HG03095 (cell line): Measurements from ENCODE around the gene CRISPLD2.

Source experiments
- ATAC-seq: cut with Tn5 transposase; IDR thresholded peaks from one replicate; pipeline ENCODE4 v1.9.1; 2021; ENCODE audit warnings: moderate library complexity; ENCODE audit not compliant: unreplicated experiment

Gene CRISPLD2

DNA sequence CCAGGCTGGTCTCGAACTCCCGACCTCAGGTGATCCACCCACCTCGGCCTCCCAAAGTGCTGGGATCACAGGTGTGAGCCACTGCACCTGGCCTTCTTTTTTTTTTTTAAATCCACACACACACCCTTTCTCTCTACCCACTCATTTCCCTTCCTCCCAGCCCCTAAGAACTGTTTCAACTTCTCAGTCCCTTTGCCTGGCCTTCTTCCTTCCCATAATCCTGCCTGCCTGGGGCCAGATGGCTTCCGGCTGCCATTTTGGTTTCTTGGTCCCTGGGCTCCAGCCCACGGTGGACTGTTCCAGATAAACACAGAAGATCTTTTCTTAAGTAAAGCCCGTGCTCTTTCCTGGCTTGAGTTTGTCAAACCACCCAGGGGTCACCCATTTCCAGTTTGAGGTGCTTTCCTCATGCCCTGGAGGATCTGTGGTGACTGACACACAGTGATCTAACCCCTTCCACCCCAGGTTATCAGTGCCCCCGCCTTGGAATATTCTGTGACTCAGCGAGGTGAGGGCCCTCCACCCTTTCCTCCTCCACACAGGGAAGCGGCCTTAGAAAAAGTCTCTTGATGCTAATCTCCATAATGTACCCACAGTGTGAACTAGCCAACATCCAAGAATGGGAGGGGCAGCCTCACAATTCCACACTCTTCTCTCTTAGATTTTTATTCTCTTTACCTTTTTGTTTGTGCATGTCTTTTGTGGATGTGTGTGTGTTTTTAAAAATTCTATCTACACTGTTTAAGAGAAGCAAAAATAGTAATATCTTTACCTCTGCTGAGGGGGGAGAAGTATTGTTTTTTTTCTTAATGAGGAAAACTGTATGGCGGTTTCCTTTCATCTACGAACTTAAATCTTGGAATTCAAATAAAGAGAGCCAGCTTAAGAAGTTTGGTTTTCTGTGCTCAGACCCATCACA lies 60.0 kb downstream of the CRISPLD2 start:
- no peak for ATAC-seq

DNA sequence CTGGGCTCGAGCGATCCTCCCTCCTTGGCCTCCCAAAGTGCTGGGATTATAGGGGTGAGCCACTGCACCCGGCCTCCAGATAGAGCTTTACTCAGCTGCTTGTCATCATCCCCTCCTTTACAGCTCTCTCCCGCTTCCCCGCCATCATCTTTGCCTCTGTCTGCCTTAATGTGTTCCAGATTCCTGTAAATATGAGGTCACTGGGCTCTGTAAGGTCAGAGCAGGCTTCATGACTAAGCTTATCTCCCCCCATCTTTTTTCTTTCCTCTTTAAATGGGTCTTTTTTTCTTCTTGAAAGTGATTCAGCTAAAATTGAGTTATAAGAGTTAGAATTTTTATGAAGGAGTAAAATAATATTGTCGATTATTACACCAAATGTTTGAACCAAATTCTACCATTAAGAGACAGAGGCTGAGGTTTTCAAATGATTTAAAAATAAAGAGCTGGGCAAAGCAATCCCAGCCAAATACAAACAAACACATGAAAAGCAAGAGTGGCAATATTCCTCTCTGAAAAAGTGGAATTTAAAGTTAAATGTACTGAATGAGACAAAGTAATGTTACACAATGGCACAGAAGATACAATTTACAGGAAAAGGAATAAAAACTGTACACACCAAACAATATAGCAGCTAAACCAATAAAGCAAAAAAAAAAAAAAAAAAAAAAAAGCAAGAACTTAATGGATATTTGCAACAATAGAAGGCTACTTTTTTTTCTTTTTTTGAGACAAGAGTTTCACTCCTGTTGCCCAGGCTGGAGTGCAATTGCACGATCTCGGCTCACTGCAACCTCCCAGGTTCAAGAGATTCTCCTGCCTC lies 62.1 kb downstream of the CRISPLD2 start:
- ATAC-seq, result no peak

DNA sequence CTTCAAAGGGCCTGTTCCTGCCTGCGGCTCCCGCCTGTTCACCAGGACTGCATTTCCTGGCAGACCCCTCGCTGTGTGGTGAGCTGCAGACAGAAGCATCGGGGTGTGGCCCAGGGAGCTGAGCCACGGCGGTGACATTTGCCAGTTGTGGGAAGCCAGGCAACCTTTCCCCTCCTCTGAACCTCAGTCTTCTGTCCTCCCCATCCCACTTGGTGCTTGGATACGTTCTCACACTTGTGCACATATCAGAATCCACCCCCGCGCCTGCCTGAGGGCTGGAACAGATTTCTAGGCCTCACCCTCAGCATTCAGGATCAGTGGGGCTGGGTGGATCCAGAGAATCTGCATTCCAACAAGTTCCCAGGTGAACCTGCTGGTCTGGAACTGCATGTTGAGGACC lies 63.5 kb downstream of the CRISPLD2 start:
- no peak for ATAC-seq

DNA sequence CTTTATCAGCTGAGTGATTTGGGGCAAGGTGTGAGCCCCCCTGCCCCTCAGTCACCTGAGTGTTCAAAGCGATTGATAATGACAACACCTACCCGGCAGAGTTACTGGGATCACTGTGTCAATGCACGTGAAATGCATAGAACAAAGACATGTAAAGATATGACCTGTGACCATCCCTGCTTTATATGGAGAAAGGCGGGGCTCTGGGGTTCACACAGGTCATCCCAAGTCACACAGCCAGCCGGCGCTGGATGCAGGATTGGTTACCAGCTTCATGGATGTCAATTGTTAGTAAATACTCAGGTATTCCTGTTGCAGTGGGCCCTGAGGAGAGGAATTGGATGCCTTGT lies 64.4 kb downstream of the CRISPLD2 start:
- ATAC-seq, result no peak

DNA sequence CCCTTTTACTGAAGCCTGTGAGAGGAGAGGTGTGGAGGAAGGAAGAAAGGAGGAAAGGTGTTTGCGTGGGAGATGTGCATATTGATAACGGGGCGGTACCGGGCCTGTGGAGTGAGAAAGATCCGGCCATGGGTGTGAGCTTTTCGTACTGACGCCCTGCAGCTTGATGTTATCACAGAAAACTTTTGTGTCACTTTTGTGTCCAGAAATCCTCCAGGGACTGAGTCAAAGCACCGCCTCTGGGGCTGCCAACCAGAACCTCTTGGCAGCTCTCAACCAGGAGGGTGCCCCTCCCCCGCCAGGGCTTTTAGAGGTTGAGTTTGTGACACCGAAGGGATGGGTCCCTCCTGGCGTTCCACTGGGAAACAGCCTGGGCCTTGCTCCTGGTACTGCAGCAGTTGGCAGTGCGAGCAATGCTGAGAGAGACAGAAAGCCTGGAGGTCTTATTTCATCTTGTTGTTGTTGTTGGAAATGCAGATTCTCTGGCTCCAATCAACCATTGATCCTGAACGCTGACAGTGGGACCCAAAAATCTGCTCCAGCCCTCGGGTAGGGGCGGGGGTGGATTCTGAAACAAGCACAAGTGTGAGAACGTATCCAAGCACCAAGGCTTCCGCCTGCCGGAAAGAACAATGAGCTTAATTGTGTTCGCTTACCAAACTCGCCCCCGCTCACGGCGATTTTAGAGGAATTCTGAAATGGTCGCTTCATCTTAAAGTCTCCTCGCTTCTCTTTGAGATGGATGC lies 65.0 kb downstream of the CRISPLD2 start:
- no peak for ATAC-seq

DNA sequence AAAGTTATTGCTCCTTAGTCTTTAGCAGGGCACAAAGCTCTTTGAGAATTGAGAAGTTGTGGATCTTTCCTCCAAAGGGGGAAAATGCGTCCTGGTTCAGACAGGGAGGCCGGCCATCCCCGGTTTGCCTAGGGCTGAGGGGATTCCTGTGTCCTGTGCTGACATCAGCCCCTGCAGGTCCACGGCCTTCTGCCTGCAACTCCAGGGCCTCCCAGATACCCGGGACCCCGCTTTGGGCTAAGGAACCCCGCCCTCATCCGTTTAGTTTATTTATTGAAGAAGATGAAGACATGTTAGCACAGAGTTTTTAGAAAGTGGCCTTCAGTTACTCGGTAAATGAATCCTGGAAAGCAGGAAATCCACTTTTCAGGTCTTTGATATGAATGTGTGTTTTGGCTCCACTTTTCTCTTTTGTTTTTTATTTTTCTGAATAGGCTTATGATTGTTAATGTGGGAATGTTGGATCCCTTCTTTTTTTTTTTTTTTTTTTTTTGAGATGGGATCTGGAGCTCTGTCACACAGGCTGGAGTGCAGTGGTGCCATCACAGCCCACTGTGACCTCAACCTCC lies 65.6 kb downstream of the CRISPLD2 start:
- no peak for ATAC-seq

DNA sequence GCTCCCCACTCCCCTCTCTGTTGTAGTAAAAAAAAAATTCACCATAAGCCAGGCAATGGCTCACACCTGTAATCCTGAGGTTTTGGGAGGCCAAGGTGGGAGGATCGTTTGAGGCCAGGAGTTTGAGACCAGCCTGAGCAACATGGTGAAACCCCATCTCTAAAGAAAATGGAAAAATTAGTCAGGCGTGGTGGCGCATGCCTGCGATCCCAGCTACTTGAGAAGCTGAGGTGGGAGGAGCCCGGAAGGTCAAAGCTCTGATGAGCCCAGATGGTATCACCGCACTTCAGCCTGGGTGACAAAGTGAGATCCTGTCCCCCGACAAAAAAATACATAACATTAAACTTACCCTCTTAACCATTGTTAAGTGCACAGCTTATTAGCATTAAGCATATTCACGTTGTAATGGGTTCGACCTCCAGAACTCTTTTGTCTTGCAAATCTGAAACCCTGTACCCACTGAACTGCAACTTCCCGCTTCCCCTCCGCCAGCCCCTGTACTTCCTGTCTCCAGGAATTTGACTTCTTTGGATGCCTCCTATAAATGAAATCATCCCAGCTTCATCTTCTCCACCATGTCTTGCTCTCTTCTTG lies 66.8 kb downstream of the CRISPLD2 start:
- no peak for ATAC-seq

DNA sequence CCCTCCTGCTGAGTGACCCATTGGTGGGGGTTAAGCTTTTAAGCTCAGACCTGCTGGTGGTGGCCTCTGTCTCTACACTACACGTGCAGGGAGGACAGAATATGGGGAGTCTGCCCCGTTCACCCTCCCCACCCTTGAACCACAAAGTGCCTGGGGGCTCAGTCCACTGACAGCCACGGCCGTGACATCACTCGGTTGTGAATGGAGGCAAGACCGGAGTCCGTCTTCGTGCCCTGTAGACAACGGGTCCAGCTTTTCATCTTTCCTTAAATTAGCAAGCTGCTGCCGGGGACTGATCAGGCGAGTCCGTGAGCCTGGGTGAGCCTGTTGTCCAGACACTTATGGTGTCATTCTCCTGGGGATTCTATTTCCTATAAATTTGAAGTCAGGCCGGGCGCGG lies 67.4 kb downstream of the CRISPLD2 start:
- no peak for ATAC-seq

DNA sequence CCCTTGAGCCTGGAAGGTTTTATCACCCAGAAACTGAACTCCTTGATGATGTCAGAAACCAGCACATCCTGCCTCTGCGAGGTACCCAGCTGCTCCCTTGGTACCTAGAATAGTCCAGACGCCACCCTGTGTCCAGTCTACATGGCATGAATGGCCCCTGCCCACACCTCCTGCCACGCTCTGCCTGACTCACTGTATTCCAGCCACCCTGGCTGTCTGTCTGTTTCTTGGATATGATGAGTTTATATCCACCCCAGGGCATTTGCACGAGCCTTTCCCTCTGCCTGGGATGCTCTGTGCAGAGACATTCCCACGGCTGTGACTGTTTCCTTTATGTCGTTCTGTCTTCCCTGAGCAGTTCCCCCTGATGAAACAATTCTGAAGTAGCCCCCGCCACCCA lies 68.7 kb downstream of the CRISPLD2 start:
- no peak for ATAC-seq

DNA sequence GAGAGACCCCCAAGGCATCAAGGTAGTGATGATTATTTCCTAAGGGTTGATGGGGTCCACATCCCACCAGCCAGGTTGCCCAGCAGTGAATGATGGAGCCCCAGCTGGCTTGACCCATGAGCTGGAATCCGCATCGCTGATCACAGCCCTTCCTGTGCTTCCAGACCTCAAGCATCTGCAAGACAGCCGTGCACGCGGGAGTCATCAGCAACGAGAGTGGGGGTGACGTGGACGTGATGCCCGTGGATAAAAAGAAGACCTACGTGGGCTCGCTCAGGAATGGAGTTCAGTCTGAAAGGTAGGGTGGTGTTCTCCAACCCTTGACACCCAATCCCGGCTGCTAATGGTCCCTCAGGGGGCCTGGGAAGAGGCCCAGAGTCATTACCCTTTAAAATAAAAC lies 69.3 kb downstream of the CRISPLD2 start:
- ATAC-seq, result no peak

DNA sequence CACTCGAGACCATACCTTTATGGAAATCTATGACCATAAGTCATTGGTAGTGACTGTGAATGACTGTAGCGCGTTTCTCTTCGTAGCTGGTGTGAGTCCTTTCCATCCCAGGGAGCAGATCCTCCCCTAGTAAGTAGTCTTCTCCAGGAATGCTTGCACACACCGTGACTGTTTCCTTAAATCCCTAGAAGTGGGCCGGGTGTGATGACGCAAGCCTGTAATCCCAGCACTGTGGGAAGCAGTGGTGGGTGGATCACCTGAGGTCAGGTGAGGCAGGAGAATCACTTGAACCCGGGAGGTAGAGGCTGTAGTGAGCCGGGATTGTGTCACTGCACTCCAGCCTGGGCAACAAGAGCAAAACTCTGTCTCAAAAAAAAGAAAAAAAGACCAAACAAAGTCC lies 70.6 kb downstream of the CRISPLD2 start:
- ATAC-seq, result no peak

DNA sequence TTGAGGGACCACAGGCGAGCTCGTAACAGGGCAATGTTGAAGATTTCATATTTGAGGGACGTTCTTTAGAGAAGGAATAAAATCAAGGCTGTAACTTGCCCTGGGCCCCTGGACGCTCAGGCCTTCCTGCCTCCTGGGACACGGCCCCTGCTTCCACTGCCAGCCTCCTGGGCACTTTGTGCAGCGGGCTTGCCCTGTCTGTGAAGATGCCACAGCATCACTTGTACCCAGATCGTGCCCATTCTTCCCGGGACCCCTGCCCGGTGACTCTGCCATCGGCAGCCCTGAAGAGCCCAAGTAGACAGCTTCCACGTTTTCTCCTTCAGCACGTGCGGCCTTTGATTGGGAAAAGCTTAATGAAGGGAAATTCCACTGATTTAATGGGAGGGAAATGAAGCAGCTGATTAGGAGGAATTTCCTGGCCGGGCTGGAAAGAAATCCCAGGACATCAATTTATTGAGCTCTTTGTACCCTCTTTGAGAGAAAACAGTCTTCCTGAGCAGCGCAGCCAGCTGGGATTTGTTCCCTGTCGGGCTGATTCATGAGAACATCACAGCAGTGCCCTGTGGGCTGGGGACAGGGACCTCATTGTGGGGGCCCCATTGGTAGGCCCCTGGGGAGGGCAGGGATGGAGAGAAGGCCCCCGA lies 71.5 kb downstream of the CRISPLD2 start:
- ATAC-seq, result no peak

DNA sequence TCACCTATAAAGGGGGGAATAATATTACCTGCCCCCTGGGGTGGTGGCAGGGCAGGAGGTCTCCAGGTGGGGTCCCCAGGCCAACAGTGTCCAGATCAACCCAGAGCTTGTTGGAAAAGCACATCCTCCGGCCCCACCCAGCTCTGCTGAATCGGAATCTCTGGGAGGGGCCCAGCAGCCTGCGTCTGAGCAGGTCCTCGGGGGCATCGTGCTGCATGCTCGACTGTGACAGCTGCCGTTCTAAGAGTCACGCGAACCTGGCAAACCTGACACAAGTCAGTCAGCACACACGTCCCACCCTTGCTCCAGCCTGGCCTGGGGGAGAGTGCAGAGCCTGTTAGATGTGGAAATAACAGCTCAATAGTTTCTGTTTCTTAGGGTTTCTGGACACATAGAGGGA lies 72.3 kb downstream of the CRISPLD2 start:
- ATAC-seq, result no peak

DNA sequence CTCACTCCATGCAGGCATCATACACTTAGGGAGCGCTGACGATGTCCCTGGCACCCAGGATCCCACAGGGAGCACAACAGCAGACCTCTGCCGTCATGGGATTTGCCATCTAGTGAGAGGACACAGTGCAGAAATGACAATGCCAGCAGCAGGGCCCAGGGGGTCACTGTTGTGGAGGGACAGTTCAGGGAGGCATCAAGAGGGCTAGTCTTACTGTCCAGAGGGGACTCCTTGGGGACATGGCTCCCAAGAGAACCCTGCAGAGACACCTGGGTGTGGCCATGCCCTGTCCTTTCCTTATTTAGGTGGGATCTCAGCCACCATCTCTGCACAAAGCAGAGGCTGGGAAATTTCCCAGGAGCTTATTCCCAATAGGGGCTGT lies 73.7 kb downstream of the CRISPLD2 start:
- no peak for ATAC-seq

DNA sequence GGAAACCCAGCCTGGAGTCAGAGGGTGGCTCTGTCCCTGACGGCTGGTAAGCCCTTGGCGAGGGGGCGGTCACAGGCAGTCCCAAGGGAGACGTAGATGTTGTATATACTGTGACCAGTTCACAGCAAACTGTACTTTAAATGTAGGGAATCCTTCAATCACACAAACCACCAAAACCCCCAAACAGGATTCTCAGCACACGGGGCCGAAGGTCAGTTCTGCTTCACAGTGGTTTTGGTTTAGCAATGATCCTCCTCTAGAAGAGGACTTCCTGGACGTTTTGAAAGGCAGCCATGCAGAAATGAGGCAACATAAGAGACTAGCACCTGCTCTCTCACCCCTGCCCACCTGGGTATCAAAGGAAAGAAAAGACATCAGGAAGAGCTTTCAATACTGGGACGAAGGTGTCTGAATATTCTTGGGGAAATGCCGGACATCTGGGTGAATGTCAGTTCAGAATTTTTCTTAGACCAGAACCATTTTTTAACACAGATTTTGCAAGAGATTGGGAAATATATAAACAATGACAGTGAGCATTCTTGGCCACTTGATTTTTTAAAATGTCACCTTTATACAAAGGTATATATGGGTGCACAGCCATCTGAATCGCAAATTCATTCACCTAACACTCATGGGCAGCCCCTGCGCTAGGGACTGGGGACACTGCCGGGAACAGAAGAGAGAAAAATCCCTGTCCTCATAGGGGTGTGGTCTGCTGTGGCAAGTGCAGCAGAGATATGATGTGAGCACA lies 74.2 kb downstream of the CRISPLD2 start:
- ATAC-seq, result no peak

DNA sequence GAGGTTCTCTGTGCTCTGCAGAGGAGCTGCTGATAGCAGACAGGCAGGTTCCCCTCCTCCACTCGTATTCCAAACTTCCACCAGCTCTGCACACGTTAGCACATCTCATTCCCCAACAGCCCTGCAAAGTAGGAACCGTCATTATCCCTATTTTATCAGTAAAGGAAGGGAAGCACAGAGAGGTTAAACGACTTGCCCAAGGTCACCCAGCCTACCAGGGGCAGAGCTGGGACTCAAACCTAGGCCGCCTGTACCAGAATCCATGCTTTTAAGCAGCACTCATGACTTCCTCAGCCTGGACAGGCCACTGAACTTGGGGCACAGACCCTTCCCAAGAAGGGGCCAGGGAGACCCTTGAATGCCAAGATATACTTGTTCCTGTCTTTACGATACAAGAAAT lies 75.2 kb downstream of the CRISPLD2 start:
- no peak for ATAC-seq

DNA sequence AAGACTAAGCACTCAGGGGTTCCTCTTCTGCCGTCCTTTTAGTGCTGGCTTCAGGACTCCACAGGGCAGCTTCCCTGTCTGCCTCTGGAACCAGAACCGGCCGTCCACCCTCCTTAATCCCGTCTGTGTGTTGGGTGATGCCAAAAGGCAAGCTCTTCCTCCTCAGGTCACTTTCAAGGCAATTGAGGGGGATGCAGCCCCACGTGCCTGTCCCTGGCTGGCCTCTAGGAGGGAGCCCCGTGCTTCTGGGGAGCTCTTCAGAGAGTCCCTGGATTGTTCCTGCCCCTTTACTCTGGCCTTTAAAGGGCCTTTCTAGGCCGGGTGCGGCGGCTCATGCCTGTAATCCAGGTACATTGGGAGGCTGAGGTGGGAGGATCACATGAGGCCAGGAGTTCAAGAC lies 77.1 kb downstream of the CRISPLD2 start:
- no peak for ATAC-seq

DNA sequence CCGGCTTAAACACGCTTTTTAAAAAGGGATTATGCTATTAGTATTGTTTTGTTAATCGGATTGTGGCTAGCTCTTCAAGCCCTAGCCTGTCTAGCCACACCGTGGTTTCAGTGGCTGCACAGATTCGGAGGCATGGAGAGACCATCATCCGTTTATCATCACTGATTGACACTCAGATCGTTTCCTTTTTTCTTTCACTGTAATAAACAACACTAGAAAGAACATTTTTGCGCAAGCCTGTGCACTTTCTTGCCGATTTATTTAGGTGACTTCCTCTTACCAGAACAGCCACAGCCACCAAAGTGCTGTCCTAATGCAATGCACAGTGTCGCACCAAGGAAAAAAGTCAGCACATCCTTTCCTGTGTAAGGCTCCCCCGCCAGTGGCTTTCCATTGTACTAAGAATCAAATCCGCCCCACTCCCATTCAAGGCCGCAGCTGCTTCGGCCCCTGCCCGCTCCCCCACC lies 78.2 kb downstream of the CRISPLD2 start:
- no peak for ATAC-seq

DNA sequence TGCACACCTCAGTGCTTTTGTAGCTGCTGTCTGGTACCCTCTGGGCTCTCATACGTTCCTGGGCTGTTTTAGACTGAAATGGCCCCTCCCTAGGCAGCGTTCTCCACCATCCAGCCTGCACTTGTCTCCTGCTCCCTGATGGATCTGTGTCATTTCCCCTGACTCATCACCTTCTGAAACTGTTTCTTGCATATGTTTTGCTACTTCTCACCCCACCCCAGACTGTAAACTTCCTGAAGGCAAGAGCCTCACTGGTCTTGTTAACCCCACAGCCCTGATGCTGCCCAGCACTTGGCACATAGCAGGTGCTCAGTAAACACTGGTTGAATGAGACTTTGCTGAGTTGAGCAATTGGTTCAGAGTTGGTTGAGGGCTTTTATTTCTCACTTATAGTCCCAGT lies 78.7 kb downstream of the CRISPLD2 start:
- ATAC-seq, result no peak

DNA sequence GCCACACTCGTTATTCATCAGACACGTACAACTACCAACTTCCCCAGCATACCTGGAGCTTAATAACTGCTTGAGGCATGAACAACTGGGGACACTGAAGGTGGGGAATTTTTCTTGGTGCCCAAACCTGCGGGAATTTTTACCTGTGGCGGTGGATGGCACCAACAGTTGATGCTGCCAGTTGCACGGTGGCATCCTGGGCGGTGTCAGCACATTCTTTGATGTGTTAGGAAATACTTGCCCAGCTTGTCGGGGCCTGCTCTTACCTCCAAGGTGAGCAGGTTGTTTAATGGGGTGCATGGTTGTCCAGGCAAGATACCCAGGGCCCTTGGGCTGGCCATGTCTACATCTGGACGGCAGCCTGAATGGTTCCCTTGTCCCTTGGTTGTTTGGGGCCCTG lies 79.6 kb downstream of the CRISPLD2 start:
- ATAC-seq, result no peak
